Activated CD4-positive, alpha-beta T cell treated with anti-CD3 and anti-CD28 coated beads, Interleukin-2, amount 10 ng/mL, durations not matched to agents 24 days and 14 days (primary cell): ENCODE measurements around the gene CLK2. TPM values are rescaled to one million over a fixed set of nuclear protein-coding genes. Genes with fewer than 3 reads are reported as not detected.

ENCODE experiments used
- DNase-seq: peaks from one replicate; pipeline ENCODE4 v3.0.0; 2022
- H3K27ac Mint-ChIP-seq: one replicate; pipeline ENCODE4 v1.8.0; 2022; ENCODE audit warnings: mild to moderate bottlenecking, mixed read lengths
- H3K27me3 Mint-ChIP-seq: one replicate; pipeline ENCODE4 v1.8.0; 2022; ENCODE audit warnings: mixed read lengths
- H3K36me3 Mint-ChIP-seq: one replicate; pipeline ENCODE4 v1.8.0; 2022; ENCODE audit warnings: low read depth, mild to moderate bottlenecking, mixed read lengths
- H3K4me1 Mint-ChIP-seq: one replicate; pipeline ENCODE4 v1.8.0; 2021; ENCODE audit warnings: mixed read lengths
- H3K4me3 Mint-ChIP-seq: one replicate; pipeline ENCODE4 v1.8.0; 2022; ENCODE audit warnings: mild to moderate bottlenecking, moderate library complexity, mixed read lengths
- H3K9me3 Mint-ChIP-seq: one replicate; pipeline ENCODE4 v1.8.0; 2021; ENCODE audit warnings: mixed read lengths
- intact Hi-C: fragments of 100-400 bp; cut with micrococcal nuclease; formaldehyde crosslinking; loops from one replicate; pipeline ENCODE4 v1.15.1; 2023
- total RNA-seq: library from RNA; stranded (reverse); gene quantifications from 2 replicates; pipeline ENCODE4 v1.2.3, GENCODE V29; 2022

Gene CLK2
- total RNA-seq, 1 donor from 2014 or later, result 90.6 TPM

- intact Hi-C loops, result no loop called here
- peaks cover 13% of the 10 kb centered on the region for H3K27me3 Mint-ChIP-seq
- H3K27ac Mint-ChIP-seq, result no peak overlapping the region
- no peaks in the 10 kb centered on the region for H3K4me1 Mint-ChIP-seq
- no peaks in the 10 kb centered on the region for H3K9me3 Mint-ChIP-seq
- no peak for DNase-seq
- H3K36me3 Mint-ChIP-seq, result no peaks in the 10 kb centered on the region
- no peak overlapping the region for H3K4me3 Mint-ChIP-seq
Observed at GRCh38 chr1:155287987-155288543, 14.8 kb upstream of the CLK2 start.

GRCh38 chr1:155286544-155286943 lies 13.2 kb upstream of the CLK2 start:
- no peaks in the 10 kb centered on the region for H3K36me3 Mint-ChIP-seq

GRCh38 chr1:155285631-155286044 lies 12.3 kb upstream of the CLK2 start:
- no peaks in the 10 kb centered on the region for H3K9me3 Mint-ChIP-seq
- intact Hi-C loops, result no loop called here
- no peak overlapping the region for H3K27ac Mint-ChIP-seq
- H3K4me3 Mint-ChIP-seq, result no peak overlapping the region
- no peak for DNase-seq
- H3K36me3 Mint-ChIP-seq, result no peaks in the 10 kb centered on the region
- H3K4me1 Mint-ChIP-seq, result no peaks in the 10 kb centered on the region
- peaks cover 3% of the 10 kb centered on the region for H3K27me3 Mint-ChIP-seq

More at GRCh38 chr1:155286544-155286943, 13.2 kb upstream of the CLK2 start:
- Mint-ChIP-seq H3K27ac (no peak overlapping the region), H3K4me1 (no peaks in the 10 kb centered on the region), H3K4me3 (no peak overlapping the region), H3K27me3 (peaks cover 6% of the 10 kb centered on the region), H3K9me3 (no peaks in the 10 kb centered on the region)
- DNase-seq, result no peak
- intact Hi-C loops, result no loop called here

GRCh38 chr1:155285063-155285462 lies 11.8 kb upstream of the CLK2 start:
- Mint-ChIP-seq H3K9me3 (no peaks in the 10 kb centered on the region), H3K36me3 (no peaks in the 10 kb centered on the region), H3K27ac (no peak overlapping the region), H3K27me3 (peaks cover 1% of the 10 kb centered on the region), H3K4me3 (no peak overlapping the region), H3K4me1 (no peaks in the 10 kb centered on the region)
- DNase-seq, result no peak
- intact Hi-C loops, result no loop called here

GRCh38 chr1:155284476-155284875 lies 11.2 kb upstream of the CLK2 start:
- H3K36me3 Mint-ChIP-seq, result no peaks in the 10 kb centered on the region
- no peaks in the 10 kb centered on the region for H3K27me3 Mint-ChIP-seq
- no peak overlapping the region for H3K4me3 Mint-ChIP-seq
- H3K9me3 Mint-ChIP-seq, result no peaks in the 10 kb centered on the region
- intact Hi-C loops, result no loop called here
- H3K27ac Mint-ChIP-seq, result no peak overlapping the region
- no peak for DNase-seq
- H3K4me1 Mint-ChIP-seq, result no peaks in the 10 kb centered on the region

GRCh38 chr1:155282488-155283091 lies 9.3 kb upstream of the CLK2 start:
- Mint-ChIP-seq H3K27me3 (no peaks in the 10 kb centered on the region), H3K36me3 (no peaks in the 10 kb centered on the region), H3K4me3 (no peak overlapping the region), H3K9me3 (no peaks in the 10 kb centered on the region), H3K4me1 (no peaks in the 10 kb centered on the region), H3K27ac (no peak overlapping the region)
- DNase-seq, result no peak
- intact Hi-C loops, result no loop called here

- H3K27ac Mint-ChIP-seq, result no peak overlapping the region
- no peaks in the 10 kb centered on the region for H3K36me3 Mint-ChIP-seq
- intact Hi-C loops, result loop anchor here (10.0 kb wide), 1 partner anchor 316 kb away; no protein-coding TSS in a partner anchor
- no peaks in the 10 kb centered on the region for H3K27me3 Mint-ChIP-seq
- peaks cover 12% of the 10 kb centered on the region for H3K4me1 Mint-ChIP-seq
- H3K4me3 Mint-ChIP-seq, result no peak overlapping the region
- H3K9me3 Mint-ChIP-seq, result no peaks in the 10 kb centered on the region
- DNase-seq, result no peak
Observed at GRCh38 chr1:155279268-155279667, 6.0 kb upstream of the CLK2 start.

GRCh38 chr1:155278689-155279160 lies 5.4 kb upstream of the CLK2 start:
- H3K27me3 Mint-ChIP-seq, result no peaks in the 10 kb centered on the region
- intact Hi-C loops, result loop anchor here (1.0 to 10.0 kb wide), 2 partner anchors 30 to 316 kb away; partner anchors contain the start of gene FDPS

GRCh38 chr1:155277902-155278688 lies 4.8 kb upstream of the CLK2 start:
- Mint-ChIP-seq H3K9me3 (no peaks in the 10 kb centered on the region), H3K27me3 (no peaks in the 10 kb centered on the region), H3K4me3 (peak overlapping the region; percentile 75), H3K4me1 (peaks cover 20% of the 10 kb centered on the region), H3K36me3 (peaks cover 1% of the 10 kb centered on the region), H3K27ac (no peak overlapping the region)
- peak; percentile 93 for DNase-seq
- intact Hi-C loops, result loop anchor here (1.0 to 10.0 kb wide), 5 partner anchors 16 to 317 kb away; partner anchors contain the start of genes FDPS and SCAMP3

More at GRCh38 chr1:155278689-155279160, 5.4 kb upstream of the CLK2 start:
- H3K4me3 Mint-ChIP-seq, result peak overlapping the region; percentile 29
- H3K27ac Mint-ChIP-seq, result no peak overlapping the region
- no peaks in the 10 kb centered on the region for H3K36me3 Mint-ChIP-seq
- peaks cover 15% of the 10 kb centered on the region for H3K4me1 Mint-ChIP-seq
- no peak for DNase-seq
- no peaks in the 10 kb centered on the region for H3K9me3 Mint-ChIP-seq

GRCh38 chr1:155277070-155277901 lies 4.0 kb upstream of the CLK2 start, which contains the start of gene HCN3:
TSS of gene HCN3 (plus strand) at chr1:155277463. CDS start at chr1:155277591, 128 bp downstream.
- Mint-ChIP-seq H3K36me3 (peaks cover 8% of the 10 kb centered on the region), H3K9me3 (no peaks in the 10 kb centered on the region), H3K4me3 (peak within 1 kb of the TSS; percentile 75), H3K4me1 (peaks cover 25% of the 10 kb centered on the region), H3K27me3 (no peaks in the 10 kb centered on the region), H3K27ac (peak within 1 kb of the TSS; percentile 34)
- peak; percentile 98 for DNase-seq
- intact Hi-C loops, result loop anchor here (1.0 to 10.0 kb wide), 4 partner anchors 15 to 318 kb away; partner anchors contain the start of gene SCAMP3

GRCh38 chr1:155272466-155273342 lies 600 bp downstream of the CLK2 start:
- peak overlapping the region; percentile 100 for H3K4me3 Mint-ChIP-seq
- DNase-seq, result no peak
- no peaks in the 10 kb centered on the region for H3K27me3 Mint-ChIP-seq
- no peaks in the 10 kb centered on the region for H3K9me3 Mint-ChIP-seq
- H3K4me1 Mint-ChIP-seq, result peaks cover 37% of the 10 kb centered on the region
- intact Hi-C loops, result loop anchor here (1.0 to 10.0 kb wide), 3 partner anchors 10 to 322 kb away; partner anchors contain the start of gene SCAMP3
- peak overlapping the region; percentile 98 for H3K27ac Mint-ChIP-seq
- H3K36me3 Mint-ChIP-seq, result peaks cover 44% of the 10 kb centered on the region

- H3K9me3 Mint-ChIP-seq, result no peaks in the 10 kb centered on the region
- H3K4me1 Mint-ChIP-seq, result peaks cover 28% of the 10 kb centered on the region
- H3K27ac Mint-ChIP-seq, result no peak overlapping the region
- intact Hi-C loops, result no loop called here
- H3K27me3 Mint-ChIP-seq, result no peaks in the 10 kb centered on the region
- H3K4me3 Mint-ChIP-seq, result no peak overlapping the region
- peaks cover 71% of the 10 kb centered on the region for H3K36me3 Mint-ChIP-seq
- no peak for DNase-seq
Observed at GRCh38 chr1:155269381-155269780, 3.9 kb downstream of the CLK2 start.
